ENCODE data around the gene EPB41L1. TPM values are rescaled to one million over a fixed set of nuclear protein-coding genes. Genes with fewer than 3 reads are reported as not detected.

EPB41L1 gene
- total and polyA plus RNA-seq, 2 experiments from 2014 or later = 24.1 to 48.7 TPM

GRCh38 chr20:36133821-36134220, 20.7 kb upstream of the EPB41L1 start:
- no peak overlapping the region for H3K27ac ChIP-seq (ENCODE audit: low read depth)
- DNase-seq (ENCODE audit: low spot score) = no peak
- H3K4me2 ChIP-seq = no peak overlapping the region
- Mint-ChIP-seq H3K27me3 (ENCODE audit: insufficient read depth, low read depth, poor library complexity) (peaks cover 5% of the 10 kb centered on the region), H3K9me3 (no peaks in the 10 kb centered on the region; the same call in 2 of the 3 replicates), H3K4me3 (no peak overlapping the region), H3K36me3 (ENCODE audit: low read depth) (no peaks in the 10 kb centered on the region), H3K27ac (no peak overlapping the region), H3K4me1 (peaks cover 6% of the 10 kb centered on the region)
- no peak overlapping the region for H3K4me3 ChIP-seq
- H4K20me1 ChIP-seq (replicated peaks; ENCODE audit: insufficient read depth) = no peaks in the 10 kb centered on the region
- H3K36me3 ChIP-seq (ENCODE audit: insufficient read depth) = no peaks in the 10 kb centered on the region
- no peaks in the 10 kb centered on the region for H3K4me1 ChIP-seq (ENCODE audit: insufficient read depth)
- no peak for TF ChIP-seq EZH2 (IDR thresholded peaks at IDR 0.05; ENCODE audit: low read depth, unreplicated experiment)
- no peak for TF ChIP-seq NANOG (IDR thresholded peaks at IDR 0.05; ENCODE audit: borderline replicate concordance)
- TF ChIP-seq, protein P1, sequence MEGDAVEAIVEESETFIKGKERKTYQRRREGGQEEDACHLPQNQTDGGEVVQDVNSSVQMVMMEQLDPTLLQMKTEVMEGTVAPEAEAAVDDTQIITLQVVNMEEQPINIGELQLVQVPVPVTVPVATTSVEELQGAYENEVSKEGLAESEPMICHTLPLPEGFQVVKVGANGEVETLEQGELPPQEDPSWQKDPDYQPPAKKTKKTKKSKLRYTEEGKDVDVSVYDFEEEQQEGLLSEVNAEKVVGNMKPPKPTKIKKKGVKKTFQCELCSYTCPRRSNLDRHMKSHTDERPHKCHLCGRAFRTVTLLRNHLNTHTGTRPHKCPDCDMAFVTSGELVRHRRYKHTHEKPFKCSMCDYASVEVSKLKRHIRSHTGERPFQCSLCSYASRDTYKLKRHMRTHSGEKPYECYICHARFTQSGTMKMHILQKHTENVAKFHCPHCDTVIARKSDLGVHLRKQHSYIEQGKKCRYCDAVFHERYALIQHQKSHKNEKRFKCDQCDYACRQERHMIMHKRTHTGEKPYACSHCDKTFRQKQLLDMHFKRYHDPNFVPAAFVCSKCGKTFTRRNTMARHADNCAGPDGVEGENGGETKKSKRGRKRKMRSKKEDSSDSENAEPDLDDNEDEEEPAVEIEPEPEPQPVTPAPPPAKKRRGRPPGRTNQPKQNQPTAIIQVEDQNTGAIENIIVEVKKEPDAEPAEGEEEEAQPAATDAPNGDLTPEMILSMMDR (conservative IDR thresholded peaks at IDR 0.05; ENCODE audit: low read depth in 2 of 2) = no peak
- TF ChIP-seq REST (IDR thresholded peaks at IDR 0.05; ENCODE audit: unreplicated experiment) = no peak
- no peak for TF ChIP-seq JUNB (IDR thresholded peaks at IDR 0.05; ENCODE audit: unreplicated experiment)
- no peak for TF ChIP-seq ZNF331 (CRISPR knock-in tag; IDR thresholded peaks at IDR 0.05; ENCODE audit: low read depth)
- TF ChIP-seq, protein P2, sequence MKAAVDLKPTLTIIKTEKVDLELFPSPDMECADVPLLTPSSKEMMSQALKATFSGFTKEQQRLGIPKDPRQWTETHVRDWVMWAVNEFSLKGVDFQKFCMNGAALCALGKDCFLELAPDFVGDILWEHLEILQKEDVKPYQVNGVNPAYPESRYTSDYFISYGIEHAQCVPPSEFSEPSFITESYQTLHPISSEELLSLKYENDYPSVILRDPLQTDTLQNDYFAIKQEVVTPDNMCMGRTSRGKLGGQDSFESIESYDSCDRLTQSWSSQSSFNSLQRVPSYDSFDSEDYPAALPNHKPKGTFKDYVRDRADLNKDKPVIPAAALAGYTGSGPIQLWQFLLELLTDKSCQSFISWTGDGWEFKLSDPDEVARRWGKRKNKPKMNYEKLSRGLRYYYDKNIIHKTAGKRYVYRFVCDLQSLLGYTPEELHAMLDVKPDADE (IDR thresholded peaks at IDR 0.05) = no peak
- TF ChIP-seq STAT1 (IDR thresholded peaks at IDR 0.05; ENCODE audit: unreplicated experiment) = no peak
- TF ChIP-seq ZNF114 (CRISPR knock-in tag; IDR thresholded peaks at IDR 0.05) = no peak
- no peak for TF ChIP-seq POLR2AphosphoS5 (IDR thresholded peaks at IDR 0.05; ENCODE audit: low read depth)
- no peak for TF ChIP-seq EZH2phosphoT487 (IDR thresholded peaks at IDR 0.05; ENCODE audit: unreplicated experiment)
- no peak for TF ChIP-seq ZNF462 (CRISPR knock-in tag; IDR thresholded peaks at IDR 0.05)
- TF ChIP-seq CREB1 (CRISPR knock-in tag; IDR thresholded peaks at IDR 0.05; ENCODE audit: low read depth) = no peak
- H3K79me2 ChIP-seq (replicated peaks; ENCODE audit: insufficient read depth) = no peaks in the 10 kb centered on the region
- no peaks in the 10 kb centered on the region for H3F3A ChIP-seq (replicated peaks; ENCODE audit: low read depth)
- no peaks in the 10 kb centered on the region for H3K9me2 ChIP-seq (ENCODE audit: insufficient read depth)
- H3K27me3 ChIP-seq (ENCODE audit: insufficient read depth) = no peaks in the 10 kb centered on the region
- no peak for ATAC-seq
- H2AFZ ChIP-seq = no peak overlapping the region
